Measurements from ENCODE around the gene KRT36. TPM values are rescaled to one million over a fixed set of nuclear protein-coding genes. Genes with fewer than 3 reads are reported as not detected.

The KRT36 gene
- total and polyA plus RNA-seq, 2 experiments from 2014 or later: not detected

GRCh38 chr17:41524261-41524660 lies 34.6 kb upstream of the KRT36 start:
- Histone ChIP-seq H3K4me1 (ENCODE audit: insufficient read depth) (peaks cover 22% of the 10 kb centered on the region), H3K79me2 (replicated peaks; ENCODE audit: insufficient read depth) (peaks cover 11% of the 10 kb centered on the region), H3K4me3 (no peak overlapping the region), H2AFZ (no peak overlapping the region), H3K27me3 (ENCODE audit: insufficient read depth) (no peaks in the 10 kb centered on the region), H3K36me3 (ENCODE audit: insufficient read depth) (0 out of 2 replicates have a peak, but pooled peaks cover 9% of the 10 kb centered on the region), H4K20me1 (replicated peaks; ENCODE audit: insufficient read depth) (peaks cover 9% of the 10 kb centered on the region; the same call in 1 of the 2 replicates), H3F3A (replicated peaks; ENCODE audit: low read depth) (0 out of 2 replicates have a peak, but pooled peaks cover 4% of the 10 kb centered on the region), H3K27ac (ENCODE audit: low read depth) (no peak overlapping the region), H3K9me2 (ENCODE audit: insufficient read depth) (no peaks in the 10 kb centered on the region), H3K4me2 (no peak overlapping the region)
- ATAC-seq (no peak), DNase-seq (ENCODE audit: low spot score) (no peak)
- peaks cover 36% of the 10 kb centered on the region for H3K4me1 Mint-ChIP-seq
- H3K27me3 Mint-ChIP-seq (ENCODE audit: insufficient read depth, low read depth, poor library complexity): peaks cover 25% of the 10 kb centered on the region
- TF ChIP-seq JUNB (IDR thresholded peaks at IDR 0.05; ENCODE audit: unreplicated experiment): no peak
- TF ChIP-seq, protein P1, sequence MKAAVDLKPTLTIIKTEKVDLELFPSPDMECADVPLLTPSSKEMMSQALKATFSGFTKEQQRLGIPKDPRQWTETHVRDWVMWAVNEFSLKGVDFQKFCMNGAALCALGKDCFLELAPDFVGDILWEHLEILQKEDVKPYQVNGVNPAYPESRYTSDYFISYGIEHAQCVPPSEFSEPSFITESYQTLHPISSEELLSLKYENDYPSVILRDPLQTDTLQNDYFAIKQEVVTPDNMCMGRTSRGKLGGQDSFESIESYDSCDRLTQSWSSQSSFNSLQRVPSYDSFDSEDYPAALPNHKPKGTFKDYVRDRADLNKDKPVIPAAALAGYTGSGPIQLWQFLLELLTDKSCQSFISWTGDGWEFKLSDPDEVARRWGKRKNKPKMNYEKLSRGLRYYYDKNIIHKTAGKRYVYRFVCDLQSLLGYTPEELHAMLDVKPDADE (IDR thresholded peaks at IDR 0.05): no peak
- TF ChIP-seq STAT1 (IDR thresholded peaks at IDR 0.05; ENCODE audit: unreplicated experiment): no peak
- TF ChIP-seq ZNF114 (CRISPR knock-in tag; IDR thresholded peaks at IDR 0.05): no peak
- TF ChIP-seq EZH2phosphoT487 (IDR thresholded peaks at IDR 0.05; ENCODE audit: unreplicated experiment): no peak
- H3K36me3 Mint-ChIP-seq (ENCODE audit: low read depth): peaks cover 40% of the 10 kb centered on the region
- no peaks in the 10 kb centered on the region; the same call in 2 of the 3 replicates for H3K9me3 Mint-ChIP-seq
- no peak overlapping the region for H3K27ac Mint-ChIP-seq
- H3K4me3 Mint-ChIP-seq: no peak overlapping the region

DNA sequence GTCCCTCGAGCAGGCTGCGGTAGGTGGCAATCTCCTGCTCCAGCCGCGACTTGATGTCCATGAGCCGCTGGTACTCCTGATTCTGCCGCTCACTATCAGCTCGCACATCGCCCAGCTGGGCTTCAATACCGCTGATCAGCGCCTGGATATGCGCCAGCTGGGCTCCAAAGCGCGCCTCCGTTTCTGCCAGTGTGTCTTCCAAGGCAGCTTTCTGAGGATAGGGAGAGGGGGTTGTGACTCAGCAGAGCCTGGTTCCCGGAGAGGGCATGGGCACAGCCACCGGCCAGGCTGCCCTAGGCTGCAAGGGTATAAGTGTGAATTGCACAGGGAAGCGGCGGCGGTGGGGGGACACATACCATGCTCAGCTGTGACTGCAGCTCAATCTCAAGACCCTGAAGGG lies 34.1 kb upstream of the KRT36 start:
- H4K20me1 ChIP-seq (replicated peaks; ENCODE audit: insufficient read depth): peaks cover 9% of the 10 kb centered on the region; the same call in 1 of the 2 replicates
- peaks cover 11% of the 10 kb centered on the region for H3K79me2 ChIP-seq (replicated peaks; ENCODE audit: insufficient read depth)
- H3K4me2 ChIP-seq: no peak overlapping the region
- no peaks in the 10 kb centered on the region; the same call in 2 of the 3 replicates for H3K9me3 Mint-ChIP-seq
- H3K4me3 ChIP-seq: no peak overlapping the region
- no peak overlapping the region for H3K27ac Mint-ChIP-seq
- H3K9me2 ChIP-seq (ENCODE audit: insufficient read depth): no peaks in the 10 kb centered on the region
- H3F3A ChIP-seq (replicated peaks; ENCODE audit: low read depth): 0 out of 2 replicates have a peak, but pooled peaks cover 4% of the 10 kb centered on the region
- no peaks in the 10 kb centered on the region for H3K27me3 ChIP-seq (ENCODE audit: insufficient read depth)
- peaks cover 17% of the 10 kb centered on the region for H3K4me1 ChIP-seq (ENCODE audit: insufficient read depth)
- H3K4me1 Mint-ChIP-seq: peaks cover 36% of the 10 kb centered on the region
- no peak overlapping the region for H2AFZ ChIP-seq
- H3K4me3 Mint-ChIP-seq: no peak overlapping the region
- H3K27ac ChIP-seq (ENCODE audit: low read depth): no peak overlapping the region
- H3K27me3 Mint-ChIP-seq (ENCODE audit: insufficient read depth, low read depth, poor library complexity): peaks cover 20% of the 10 kb centered on the region
- 0 out of 2 replicates have a peak, but pooled peaks cover 9% of the 10 kb centered on the region for H3K36me3 ChIP-seq (ENCODE audit: insufficient read depth)
- DNase-seq (ENCODE audit: low spot score) (no peak), ATAC-seq (no peak)
- peaks cover 40% of the 10 kb centered on the region for H3K36me3 Mint-ChIP-seq (ENCODE audit: low read depth)
- TF ChIP-seq POLR2AphosphoS5 (IDR thresholded peaks at IDR 0.05; ENCODE audit: low read depth) (no peak), EZH2phosphoT487 (IDR thresholded peaks at IDR 0.05; ENCODE audit: unreplicated experiment) (no peak), REST (IDR thresholded peaks at IDR 0.05; ENCODE audit: unreplicated experiment) (no peak), ZNF331 (CRISPR knock-in tag; IDR thresholded peaks at IDR 0.05; ENCODE audit: low read depth) (no peak), ZNF114 (CRISPR knock-in tag; IDR thresholded peaks at IDR 0.05) (no peak)
- TF ChIP-seq, protein P2, sequence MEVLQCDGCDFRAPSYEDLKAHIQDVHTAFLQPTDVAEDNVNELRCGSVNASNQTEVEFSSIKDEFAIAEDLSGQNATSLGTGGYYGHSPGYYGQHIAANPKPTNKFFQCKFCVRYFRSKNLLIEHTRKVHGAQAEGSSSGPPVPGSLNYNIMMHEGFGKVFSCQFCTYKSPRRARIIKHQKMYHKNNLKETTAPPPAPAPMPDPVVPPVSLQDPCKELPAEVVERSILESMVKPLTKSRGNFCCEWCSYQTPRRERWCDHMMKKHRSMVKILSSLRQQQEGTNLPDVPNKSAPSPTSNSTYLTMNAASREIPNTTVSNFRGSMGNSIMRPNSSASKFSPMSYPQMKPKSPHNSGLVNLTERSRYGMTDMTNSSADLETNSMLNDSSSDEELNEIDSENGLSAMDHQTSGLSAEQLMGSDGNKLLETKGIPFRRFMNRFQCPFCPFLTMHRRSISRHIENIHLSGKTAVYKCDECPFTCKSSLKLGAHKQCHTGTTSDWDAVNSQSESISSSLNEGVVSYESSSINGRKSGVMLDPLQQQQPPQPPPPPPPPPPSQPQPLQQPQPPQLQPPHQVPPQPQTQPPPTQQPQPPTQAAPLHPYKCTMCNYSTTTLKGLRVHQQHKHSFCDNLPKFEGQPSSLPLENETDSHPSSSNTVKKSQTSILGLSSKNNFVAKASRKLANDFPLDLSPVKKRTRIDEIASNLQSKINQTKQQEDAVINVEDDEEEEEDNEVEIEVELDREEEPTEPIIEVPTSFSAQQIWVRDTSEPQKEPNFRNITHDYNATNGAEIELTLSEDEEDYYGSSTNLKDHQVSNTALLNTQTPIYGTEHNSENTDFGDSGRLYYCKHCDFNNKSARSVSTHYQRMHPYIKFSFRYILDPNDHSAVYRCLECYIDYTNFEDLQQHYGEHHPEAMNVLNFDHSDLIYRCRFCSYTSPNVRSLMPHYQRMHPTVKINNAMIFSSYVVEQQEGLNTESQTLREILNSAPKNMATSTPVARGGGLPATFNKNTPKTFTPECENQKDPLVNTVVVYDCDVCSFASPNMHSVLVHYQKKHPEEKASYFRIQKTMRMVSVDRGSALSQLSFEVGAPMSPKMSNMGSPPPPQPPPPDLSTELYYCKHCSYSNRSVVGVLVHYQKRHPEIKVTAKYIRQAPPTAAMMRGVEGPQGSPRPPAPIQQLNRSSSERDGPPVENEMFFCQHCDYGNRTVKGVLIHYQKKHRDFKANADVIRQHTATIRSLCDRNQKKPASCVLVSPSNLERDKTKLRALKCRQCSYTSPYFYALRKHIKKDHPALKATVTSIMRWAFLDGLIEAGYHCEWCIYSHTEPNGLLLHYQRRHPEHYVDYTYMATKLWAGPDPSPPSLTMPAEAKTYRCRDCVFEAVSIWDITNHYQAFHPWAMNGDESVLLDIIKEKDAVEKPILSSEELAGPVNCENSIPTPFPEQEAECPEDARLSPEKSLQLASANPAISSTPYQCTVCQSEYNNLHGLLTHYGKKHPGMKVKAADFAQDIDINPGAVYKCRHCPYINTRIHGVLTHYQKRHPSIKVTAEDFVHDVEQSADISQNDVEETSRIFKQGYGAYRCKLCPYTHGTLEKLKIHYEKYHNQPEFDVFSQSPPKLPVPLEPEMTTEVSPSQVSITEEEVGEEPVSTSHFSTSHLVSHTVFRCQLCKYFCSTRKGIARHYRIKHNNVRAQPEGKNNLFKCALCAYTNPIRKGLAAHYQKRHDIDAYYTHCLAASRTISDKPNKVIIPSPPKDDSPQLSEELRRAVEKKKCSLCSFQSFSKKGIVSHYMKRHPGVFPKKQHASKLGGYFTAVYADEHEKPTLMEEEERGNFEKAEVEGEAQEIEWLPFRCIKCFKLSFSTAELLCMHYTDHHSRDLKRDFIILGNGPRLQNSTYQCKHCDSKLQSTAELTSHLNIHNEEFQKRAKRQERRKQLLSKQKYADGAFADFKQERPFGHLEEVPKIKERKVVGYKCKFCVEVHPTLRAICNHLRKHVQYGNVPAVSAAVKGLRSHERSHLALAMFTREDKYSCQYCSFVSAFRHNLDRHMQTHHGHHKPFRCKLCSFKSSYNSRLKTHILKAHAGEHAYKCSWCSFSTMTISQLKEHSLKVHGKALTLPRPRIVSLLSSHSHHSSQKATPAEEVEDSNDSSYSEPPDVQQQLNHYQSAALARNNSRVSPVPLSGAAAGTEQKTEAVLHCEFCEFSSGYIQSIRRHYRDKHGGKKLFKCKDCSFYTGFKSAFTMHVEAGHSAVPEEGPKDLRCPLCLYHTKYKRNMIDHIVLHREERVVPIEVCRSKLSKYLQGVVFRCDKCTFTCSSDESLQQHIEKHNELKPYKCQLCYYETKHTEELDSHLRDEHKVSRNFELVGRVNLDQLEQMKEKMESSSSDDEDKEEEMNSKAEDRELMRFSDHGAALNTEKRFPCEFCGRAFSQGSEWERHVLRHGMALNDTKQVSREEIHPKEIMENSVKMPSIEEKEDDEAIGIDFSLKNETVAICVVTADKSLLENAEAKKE (CRISPR knock-in tag; IDR thresholded peaks at IDR 0.05): no peak
